HG03066 (cell line): ENCODE results near the gene CLIC6.

Source experiments
- ATAC-seq: cut with Tn5 transposase; IDR thresholded peaks from one replicate; pipeline ENCODE4 v1.9.1; 2021; ENCODE audit warnings: low read depth; ENCODE audit not compliant: unreplicated experiment

The CLIC6 gene

DNA sequence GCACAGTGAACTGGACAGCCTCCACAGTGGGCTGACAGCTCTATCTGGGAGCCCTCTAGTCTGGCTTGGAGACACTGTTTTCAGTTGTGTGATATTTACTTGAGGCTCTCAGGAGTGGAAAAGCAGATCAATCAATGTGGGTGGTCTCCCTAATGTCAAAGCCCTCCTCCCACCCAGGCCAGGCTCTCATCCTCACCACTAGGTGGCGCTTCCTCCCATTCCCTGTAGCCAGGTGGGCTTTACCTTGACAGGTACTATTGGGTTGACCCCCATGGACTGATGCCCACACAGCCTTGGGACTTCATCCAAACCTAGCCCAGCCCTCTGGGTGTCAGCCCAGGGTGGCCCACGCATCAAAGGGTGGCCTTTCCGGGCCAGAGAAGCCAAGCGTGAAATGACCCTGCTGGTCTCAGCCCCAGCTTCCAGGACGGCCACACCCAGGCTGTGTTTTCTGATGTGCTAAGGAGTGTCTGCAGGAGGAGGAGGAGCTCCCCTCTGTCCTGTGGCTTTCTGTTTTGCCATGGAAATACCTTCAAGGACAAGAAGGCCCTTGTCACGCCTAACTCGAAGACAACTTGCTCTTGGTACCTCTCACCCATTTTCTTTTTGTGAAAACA is 54.0 kb downstream of the CLIC6 start:
- ATAC-seq, result no peak

DNA sequence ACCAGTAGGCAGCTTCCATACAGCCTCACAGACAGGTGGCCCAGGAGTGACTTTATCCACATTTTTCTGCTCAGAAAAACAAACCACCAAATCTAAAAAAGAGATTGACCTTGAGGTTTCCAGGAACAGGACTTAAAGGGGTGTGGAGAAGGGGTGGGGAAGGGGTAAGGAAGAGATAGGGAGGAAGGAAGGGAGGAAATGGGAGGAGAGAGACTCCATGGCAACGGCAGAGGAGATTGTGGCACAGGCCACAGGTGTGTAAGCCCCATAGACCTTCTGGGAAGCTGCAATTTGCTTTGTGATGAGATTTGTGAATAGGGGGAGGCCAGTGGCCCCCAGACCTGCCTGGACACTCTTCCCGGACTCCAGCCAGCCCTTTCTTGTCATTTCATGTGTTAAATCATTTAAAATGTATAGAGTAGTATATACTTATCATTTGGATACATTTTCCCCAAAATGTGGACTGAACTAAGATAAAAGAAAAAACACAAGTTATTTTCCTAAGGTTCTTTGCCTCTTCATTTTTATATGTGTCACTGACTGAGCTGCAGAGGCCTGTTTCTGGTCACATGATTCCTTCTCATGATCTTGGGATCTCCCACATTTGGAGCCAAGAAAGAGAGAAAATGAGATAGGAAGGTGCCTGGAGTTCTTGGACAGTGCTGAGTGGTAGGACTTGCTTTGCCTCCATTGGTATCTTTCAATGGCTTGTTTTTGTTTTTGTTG is 55.5 kb downstream of the CLIC6 start:
- ATAC-seq, result no peak

DNA sequence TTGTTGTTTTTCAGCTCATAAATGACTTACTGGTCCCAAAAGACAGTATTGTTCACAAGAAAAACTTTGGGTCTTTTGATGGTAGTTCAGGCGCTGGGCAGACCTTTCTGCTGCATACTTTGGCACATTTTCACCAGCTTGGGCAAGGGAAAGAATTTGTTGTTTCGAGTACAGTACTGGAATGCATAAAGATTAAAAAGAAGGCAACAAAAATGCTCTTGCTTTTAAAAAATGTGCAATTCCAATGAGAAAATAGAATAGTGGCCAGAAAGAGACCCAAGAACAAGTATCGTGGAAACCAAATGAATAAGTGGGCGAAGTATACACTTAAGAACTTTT is 56.0 kb downstream of the CLIC6 start:
- no peak for ATAC-seq

DNA sequence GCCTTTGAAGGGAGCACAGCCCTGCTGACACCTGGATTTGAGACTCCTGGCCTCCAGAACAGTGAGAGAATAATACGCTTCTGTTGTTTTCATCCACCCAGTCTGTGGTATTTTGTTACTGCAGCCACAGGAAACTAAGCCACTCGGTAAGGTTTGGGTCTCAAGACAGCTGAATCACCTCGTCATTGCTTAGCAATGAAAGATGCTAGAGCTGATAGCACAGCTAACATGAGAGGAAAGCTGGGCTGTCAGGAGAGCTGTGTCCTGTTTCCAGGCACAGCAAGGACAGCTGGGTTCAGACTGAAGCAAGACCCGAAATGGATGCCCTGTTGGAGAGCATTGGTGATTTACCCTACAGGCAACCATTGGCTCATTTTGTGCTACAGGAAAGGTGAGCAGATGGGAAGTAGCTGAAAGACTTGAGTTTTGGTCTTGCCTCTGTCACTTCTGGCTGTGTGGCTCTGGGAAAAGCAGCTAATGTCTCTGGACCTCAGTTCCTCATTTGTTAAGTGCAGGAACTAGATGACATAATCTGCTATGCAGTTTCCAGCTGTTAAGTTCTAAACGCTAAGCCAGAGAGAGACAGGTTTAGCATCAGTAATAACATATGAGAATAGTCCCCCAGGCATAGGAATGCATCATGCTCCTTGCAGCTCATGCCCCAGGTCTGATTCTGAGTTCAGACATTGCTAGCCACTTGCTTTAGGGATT is 58.0 kb downstream of the CLIC6 start:
- no peak for ATAC-seq

DNA sequence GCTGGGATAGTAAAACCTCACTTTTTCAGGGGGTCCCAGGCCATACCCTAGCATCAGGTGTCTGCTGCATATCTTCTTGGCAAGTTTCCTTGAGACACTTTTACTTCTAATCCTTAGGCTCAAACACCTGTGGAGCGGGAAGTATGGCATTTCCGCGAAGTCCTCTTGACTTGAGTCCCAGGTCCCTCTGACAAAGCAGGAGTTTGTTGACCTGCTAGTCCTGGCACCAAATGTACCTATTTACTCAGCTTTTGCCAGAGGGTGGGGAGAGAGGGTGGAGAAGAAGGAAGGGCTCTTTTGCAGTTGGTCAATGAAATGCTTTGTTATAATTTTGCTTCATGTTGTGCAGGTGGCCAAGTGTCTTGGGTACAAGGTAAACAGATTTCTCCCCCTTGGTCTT is 59.7 kb downstream of the CLIC6 start:
- no peak for ATAC-seq

DNA sequence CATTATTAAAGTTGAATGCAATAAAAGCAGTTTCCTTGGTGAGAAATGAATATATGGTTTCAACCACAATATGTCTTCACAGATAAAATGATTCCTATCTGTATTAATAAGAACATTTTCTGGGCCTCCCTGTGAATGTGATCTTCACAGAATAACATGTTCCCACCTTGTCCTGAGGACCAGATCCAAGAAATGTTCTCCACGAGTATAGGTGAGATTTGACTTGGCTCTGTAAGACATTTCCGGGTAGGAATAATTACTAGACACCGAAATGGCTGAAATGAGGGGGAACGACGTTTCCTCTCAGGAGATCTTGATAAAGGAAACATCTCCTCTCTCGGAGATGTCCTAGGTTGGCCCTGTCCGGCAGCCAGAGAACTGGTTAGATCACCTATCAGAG is 61.4 kb downstream of the CLIC6 start:
- ATAC-seq, result no peak

DNA sequence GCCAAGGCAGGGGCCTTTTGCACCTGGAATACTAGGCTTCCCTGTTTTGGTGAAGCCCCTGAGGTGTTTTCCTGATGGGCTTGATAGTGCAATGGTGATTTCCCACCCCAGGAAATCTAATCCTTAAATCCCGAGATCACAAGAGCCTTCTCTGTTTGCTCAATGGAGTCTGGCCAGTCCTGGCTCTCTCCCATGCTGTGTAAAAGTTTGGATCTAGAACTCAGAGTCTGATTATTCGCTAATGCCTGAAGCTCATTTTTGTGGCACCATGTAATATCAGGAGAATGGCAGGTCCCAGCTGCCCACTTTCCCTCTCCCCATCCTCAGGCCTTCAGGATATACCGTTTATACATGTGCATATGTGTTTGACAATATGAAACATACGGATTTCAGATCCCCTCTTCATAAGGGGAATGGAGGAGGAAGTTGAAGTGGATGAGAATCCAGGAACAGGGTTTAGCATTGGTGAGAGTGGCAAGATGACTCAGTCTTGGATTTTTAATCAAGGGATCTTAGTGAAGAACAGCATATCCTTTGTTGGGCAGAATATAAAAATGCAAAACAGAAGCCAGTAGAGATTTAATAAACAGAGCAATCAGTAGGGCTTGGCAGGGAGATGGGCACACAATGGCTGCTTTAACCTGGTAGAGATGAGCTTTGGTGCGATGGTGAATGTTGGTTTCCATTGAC is 62.1 kb downstream of the CLIC6 start:
- no peak for ATAC-seq

DNA sequence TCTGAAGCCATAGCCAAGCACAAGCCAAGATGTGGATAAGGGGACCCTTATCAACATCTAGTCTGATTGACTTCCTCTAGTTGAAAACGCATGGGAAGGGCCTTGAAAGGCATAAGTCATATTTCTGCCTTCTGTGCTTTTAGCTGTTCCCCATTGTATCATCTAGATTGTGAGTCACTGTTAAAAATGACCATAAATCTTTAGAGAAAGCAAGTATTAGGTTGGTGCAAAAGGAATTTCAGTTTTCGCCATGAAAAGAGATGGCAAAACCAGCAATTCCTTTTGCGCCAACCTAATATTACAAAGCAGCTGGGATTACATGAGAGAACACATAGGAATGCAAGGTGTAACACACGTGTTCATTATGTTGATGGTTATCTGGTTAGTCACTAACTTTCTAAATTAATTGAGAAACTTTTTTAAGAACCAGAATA is 63.6 kb downstream of the CLIC6 start:
- no peak for ATAC-seq

DNA sequence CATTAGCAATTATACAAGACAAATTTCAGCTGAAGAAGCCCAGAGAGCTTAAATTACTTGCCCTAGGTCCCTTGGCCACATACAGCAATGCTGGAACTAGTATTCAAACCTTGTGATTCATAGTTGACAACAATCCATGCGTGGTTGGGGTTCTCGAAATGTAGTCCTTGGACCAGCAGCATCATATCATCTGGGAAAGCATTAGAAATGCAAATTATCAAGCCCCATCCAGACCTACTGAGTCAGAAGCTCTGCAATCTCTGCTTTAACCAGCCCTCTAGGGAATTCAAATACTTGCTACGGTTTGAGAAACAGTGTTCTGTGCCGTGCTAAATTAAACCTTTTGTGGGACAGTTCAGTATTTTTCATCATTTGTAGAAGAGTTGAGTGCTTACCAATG is 65.1 kb downstream of the CLIC6 start:
- ATAC-seq, result no peak

DNA sequence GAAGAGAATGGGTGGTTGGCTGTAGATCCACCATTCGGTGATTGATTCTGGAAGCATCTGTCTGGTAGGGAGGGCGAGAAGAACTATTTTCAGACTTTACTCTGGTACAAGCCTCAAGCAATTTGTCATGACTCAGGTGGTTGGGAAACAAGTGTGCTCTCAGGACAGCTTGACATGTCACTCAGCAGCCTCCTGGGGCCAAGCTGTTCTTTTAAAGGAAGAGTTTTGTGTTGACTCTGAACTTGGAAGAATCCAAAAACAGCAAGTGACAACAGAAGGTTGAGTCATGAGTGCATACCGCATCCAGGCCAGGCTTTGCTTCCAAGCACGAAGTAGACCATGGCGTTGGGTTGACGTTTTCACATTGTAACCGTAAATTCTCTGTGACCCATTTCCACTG is 65.9 kb downstream of the CLIC6 start:
- no peak for ATAC-seq

DNA sequence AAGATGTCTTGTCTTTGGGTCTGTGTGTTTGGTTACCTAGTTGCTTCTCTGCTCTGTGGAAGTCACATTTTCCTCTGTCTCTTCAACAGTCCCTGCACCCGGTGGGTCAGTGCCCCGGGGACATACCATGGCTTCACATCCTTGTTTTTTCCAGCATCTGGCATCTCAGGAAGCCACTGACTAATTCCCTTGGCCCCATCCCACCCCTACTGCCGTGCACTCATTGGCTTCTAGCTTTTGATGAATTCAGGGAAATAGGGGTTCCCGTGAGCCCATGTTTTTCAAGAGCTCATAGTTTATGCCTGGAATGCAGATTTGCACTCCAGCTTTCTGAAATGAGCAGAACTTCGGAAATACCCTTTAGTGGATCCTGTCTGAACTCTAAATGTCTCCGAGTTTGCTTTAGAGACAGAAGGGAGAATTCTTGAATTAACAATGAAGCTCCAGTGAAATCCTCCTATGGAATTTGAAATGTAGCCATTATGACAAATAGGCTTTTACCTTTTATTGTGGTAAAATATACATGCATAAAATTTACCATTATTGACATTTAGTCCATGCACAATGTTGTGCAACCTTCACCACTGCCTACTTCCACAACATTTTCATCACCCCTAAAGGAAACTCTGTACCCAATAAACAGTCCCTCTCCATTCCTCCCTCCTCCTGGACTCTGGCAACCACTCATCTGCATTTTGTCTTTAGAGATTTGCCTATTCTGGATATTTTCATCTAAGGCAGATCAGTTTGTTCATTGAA is 67.5 kb downstream of the CLIC6 start:
- ATAC-seq, result no peak

DNA sequence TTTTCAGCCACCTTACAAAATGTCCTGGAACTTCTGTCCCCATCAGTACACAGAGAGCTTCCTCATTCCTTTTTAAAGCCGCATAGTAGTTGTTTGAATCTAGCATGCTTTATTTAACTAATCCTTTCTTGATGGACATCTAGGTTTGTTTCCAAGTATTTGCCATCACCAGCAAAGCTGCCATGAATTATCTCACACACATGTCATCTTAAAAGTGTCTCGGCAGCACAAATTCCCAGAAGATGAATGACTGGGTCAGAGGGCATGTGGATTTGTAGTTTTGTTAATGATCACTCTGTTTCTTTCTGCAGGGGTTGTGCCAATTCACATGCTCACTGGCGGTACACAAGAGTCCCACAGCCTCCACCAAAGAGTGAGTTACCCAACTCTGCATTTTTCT is 68.3 kb downstream of the CLIC6 start:
- no peak for ATAC-seq

DNA sequence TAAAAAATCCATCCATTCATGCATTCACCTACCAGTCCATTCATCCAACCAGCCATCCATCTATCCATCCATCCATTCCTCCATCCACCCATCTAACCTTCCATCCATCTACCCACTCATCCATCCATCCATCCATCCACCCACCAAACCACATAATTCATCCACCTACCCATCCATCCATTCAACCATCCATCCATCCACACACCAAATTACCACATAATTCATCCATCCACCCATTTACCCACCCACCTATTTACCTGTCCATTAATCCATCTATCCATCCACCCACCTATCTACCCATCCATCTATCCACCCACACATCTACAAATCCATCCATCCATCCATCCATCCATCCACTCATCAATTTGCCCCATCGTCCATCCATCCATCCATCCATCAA is 71.4 kb downstream of the CLIC6 start:
- ATAC-seq, result no peak

DNA sequence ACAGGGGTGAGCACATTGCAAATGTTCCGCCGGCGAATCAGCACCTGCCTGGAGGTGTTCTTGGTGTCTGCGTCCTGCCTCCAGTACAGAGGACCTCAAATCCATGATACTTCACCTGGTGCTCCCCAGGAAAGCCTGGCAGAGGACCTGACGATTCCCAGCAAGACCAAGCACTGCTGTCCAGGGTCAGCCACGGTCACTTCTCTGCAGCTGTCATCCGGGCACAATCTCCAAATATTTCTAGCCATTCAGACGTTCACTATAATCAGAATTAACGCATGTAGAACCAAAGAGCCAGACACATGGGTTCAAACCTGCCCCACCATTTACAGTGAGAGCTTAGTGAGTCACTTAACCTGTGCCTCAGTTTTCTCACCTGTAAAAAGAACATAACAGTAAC is 74.5 kb downstream of the CLIC6 start:
- ATAC-seq, result no peak

DNA sequence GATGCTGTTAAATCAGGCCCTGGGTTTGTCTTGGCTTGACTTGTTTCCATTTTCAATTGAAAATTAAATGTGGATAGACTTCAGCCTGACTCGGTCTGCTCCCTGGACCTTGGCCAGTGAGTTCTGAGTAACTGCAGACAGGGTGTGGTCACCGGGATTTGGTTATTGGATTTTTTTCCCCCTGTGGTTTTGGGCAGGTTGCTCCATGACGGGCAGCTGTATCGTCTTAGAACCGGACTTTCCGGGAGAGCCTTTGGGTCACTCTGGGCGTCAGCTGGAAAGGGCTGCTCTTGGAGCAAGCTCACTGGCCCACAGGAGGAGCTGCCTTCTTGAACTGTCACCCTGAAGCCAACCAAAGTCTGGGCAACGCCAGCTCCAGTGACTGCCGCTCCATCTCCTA is 75.0 kb downstream of the CLIC6 start:
- ATAC-seq, result no peak

DNA sequence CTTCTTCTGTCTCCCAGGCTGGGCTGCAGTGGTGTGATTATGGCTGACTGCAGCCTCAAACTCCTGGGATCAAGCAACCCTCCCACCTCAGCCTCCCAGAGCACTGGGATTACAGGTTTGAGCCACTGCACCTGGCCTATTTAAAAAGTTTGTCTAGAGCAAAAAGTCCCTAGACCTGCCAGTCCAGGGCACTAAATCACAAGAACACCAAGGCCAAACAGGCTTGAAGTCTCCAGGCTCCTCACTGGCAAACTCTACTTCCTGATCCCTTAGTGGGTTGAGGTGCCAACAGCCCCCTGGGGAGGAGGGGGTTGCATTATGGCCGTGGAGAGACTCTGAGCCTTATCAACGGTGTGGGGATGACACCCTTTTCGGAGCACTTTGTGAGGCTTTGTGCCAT is 76.0 kb downstream of the CLIC6 start:
- no peak for ATAC-seq

DNA sequence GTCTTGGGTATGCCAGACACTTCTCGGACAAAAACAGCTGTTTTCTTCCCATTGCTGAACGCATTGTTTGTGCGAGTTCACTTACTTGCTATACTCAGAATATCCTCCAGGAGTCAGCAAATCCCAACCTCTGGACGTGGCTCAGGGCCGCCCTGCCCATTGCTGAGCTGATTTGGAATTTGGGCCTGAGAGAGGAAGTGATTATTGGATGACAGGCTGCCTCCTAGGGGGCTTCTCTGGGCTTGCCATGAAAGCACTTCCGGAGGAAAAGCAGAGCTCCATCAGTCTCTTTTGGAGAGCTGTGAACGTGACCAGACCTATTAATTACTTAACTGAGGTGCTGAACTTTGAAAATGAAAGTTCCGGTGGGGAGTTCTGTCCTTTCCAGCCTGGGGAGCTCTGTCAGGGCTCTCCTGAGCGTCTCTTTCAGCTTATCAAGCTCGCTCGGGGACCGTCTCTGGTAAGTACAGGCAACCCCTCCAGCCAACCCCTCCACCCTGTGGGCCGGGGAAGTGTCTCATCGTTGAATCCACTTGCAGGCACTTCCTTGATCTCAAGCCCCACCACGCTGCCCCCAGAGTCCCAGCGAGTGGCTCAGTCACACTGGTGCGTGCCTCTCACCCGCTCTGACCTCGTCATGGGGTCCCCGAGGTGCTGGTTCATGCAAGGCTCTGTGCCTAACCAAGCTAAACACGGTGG is 76.9 kb downstream of the CLIC6 start:
- peak; percentile 87 for ATAC-seq

DNA sequence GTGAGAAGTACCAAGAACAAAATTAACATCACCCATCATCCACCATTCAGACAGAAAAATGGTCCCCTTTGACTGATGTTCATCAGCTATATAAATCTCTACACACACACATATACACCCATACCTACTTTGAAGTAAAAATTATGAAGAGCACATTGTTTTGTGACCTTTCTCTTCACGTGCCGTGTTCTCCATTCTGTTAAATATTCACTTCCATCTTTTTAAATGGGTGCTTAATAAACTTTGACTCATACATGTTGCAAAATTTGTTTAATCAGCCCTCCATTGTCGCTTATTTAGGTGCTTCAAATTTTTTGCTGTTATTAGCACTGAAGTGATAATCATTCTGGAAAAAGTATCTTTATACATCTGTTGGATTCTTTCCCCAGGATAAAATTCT is 80.1 kb downstream of the CLIC6 start:
- no peak for ATAC-seq

DNA sequence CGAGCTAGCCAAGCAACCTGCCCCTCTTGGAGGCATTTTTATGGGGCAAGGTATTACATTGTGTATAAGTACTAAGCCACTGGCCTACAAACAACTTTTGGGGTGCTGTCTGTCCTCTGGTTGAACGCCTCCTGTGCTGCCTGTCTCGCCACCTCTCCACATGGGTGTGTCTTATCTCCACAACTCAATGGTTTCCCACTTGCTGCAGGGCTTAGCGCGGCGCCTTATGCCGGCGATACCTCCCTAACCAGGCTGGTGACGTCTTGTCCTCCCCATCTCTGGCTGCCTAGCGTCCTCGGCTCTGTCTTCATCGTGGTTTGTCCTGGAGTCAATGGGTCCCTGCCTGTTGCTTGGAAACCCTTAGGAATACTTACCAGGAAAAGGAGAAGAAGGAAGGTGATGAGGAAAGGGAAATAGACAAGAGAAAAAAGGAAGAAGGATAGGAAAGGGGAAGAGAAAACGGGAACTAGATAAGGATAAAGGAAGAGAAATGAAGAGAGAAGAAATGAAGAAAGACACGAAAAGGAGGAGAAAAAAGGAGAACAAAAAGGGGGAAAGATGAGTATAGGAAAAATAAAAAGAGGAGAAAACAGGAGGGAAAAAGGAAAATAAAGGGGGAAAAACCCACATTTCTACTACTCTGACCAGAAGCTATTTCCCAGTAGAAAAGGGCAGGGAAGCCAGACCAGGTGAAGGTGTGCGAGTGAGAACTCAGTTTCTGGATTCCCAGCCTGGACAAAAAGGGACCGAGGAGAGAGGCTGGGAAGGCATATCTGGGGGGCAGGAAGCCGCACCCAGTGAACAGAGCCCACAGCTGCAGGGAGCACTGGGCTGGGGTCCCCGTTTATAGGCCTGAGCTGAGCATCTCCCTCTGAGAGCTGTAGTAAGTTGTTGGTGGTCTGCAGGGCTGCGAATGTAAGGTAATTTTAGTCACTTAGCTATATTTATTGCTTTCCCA is 86.2 kb downstream of the CLIC6 start:
- ATAC-seq, result no peak
